Activated CD8-positive, alpha-beta memory T cell treated with anti-CD3 and anti-CD28 coated beads for 48 hours (primary cell): Measurements from ENCODE around the gene GFRA1.

Experiments
- DNase-seq, 3 experiments: peaks; one replicate each; pipeline ENCODE4 v3.0.0-alpha.2; 2020; ENCODE audit warnings: low read depth in 2 of 3, low spot score in 2 of 3

GFRA1 gene

DNA sequence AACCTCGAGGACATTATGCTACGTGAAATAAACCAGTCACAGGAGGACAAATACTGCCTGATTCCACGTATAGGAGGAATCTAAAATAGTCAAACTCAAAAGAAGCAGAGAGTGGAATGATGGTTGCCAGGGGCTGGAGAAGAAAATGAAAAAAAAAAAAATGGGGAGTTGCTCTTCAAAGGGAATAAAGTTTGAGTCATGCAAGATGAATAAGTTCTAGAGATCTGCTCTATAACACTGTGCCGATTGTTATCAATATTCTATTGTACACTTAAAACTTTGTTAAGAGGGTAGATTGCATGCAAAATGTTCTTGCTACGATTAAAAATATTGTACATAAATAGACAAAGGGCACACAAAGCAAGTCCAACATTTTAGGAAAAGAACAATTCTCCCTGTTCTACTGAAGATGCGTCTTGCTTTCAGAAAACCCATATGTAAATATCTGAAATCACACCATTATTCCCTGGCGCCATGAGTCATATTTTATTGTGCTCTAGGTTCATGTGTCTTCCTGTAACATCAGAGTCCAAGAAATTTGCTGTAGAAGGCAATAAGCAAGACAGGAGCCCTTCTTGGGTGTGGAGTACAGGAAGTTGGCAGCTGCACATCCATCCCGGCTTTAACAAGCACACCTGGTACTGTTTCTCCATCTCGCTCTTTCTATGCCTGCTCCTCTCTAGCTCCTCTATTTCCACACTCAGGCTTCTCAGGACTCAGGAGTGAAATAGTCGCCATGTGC lies 145.9 kb downstream of the GFRA1 start:
- no peak for DNase-seq

DNA sequence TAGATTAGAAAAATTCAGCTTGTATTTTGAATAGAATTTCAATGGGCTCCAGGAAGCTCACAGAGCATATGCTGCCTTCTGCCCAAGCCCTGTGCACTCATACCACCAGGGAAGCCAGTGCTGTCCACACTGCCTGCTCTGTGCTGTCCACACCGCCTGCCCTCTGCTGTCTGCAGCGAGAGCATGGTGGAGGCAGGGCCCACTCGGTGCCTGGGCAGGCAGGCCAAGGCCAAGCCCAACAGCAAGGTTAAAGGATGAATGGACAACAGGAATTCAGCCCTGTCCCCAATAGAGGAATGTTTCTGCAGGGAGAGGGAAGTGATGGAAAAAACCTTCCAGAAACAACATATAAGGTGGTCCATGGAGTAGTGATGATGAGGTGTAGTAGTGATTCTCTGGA lies 146.8 kb downstream of the GFRA1 start:
- no peak for DNase-seq

DNA sequence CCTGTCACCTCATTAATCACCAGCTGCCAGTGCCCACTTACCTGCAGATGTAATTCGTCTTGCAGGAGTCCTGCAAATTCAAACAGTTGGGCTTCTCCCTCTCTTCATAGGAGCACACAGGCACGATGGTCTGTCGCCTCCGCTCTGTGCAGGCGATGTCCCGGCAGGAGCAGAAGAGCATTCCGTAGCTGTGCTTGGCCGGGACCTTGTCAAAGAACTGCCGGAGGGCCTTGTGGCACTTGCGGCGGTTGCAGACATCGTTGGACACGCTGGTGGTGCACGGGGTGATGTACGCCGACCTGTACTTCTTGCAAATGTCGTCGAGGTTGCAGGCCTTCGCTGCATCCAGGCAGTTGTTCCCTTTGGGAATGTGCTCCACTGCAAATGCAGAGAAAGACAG lies 147.8 kb downstream of the GFRA1 start:
- DNase-seq: no peak

DNA sequence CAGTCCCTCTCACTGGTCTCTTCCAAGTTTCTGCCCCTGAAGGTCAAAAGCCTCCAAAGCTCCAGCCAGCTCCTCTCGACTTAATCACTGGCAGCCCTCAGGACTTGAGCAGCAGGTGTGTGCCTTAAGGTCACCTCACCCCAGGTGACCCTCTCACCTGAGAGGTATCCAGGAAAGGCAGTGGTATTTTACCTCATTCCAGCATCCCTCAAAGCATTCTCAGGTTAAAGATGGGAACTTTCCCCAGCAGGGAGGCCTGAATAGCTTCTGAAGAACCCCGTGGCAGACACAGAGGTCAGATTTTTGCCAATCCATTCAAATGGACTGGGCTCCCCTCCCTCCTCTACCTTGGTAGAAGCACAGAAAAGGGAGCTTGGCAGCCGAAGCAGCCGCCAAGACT lies 148.2 kb downstream of the GFRA1 start:
- DNase-seq: no peak

DNA sequence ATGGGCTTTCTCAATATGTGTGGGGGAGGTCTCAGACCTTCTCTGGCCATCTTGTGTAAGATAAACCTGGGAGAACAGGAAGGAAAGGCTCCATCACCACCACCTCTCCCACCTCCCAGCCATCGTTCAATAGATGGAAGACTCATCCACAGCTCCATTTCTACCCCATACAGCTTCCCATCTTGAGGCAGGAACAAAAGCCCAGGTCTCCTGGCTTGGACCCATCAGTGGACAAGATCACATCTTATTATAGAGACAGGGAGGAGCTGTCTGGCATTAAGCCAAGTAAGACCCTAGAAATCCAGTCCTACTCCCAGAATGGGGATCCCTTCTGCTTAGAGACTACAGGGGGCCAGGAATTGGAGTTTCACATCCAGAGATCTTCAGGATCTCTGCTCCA lies 150.3 kb downstream of the GFRA1 start:
- no peak for DNase-seq

DNA sequence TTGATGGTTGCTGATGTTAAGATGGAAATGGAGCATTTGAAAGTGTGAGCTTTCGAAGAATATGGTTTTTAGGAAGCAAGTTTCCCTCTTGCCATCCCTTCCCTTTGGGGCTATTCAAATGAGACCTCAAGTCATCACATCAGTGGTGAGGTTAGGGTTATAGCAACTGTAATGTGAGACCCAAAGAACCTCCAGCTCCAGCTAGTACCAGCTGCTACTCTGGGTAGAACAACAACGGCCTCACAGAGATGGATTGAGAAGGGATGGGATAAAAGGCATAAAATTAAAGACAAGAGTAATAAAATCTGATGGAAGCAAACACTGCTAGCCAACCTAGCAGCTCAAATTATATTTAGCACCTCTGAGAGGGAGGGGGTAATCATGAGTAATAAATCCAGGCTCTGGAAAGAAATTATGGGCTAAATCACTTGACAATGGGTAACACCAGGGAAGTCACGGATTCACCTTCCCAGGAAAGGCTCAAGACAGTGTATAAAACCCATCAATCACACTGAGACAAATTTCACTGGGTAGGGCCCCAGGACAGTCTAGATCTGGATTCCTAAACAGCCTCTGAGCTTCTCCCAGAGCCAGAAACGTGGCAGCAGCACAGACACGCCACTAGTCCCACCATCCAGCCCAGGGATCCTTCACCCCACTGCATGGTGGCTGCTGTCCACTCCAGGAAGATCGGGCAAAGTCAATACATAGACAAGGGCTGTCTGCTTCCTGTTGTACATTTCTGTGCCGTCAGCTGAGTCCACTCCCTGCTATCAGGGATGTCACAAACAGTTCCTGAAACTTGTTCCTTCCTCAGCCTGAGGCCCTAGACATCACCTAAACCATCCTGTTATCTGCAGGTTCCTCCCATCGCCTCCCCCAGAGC lies 151.1 kb downstream of the GFRA1 start:
- no peak for DNase-seq

DNA sequence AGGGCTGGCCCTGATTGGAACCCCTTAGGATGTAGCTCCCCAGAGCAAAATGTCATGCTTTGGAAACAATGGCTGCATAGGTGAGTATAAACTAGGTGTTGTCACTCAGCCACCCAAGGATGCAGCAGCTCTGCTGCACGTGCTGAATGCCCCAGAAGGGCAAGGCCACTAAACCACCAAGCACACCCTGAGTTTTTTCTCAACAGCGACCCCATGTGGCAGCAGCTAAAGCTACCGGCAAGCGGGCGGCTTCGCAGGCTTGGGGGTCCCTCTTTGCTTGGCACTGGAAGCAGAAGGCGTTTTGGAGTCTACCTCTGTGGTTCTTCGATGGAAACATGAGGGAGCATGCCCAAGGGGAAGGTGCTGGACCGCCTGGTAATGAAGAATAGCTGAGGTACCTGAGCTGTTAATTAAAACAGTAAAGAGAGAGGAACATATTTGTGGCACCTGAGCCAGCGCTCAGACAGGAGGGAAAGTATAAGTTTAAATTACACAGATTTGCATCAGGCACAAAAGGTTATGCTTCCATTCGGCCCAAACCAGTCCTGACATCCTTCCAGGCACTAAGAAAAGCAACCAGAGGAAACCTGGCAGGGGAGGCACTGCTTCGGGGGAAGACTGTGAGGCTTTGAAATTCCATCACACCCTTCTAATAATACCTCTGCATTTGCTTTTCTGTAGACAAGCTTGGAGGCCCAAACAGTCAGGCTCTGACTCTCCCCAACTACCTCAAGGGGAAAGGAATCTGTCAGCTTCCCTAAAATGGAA lies 152.1 kb downstream of the GFRA1 start:
- no peak for DNase-seq

DNA sequence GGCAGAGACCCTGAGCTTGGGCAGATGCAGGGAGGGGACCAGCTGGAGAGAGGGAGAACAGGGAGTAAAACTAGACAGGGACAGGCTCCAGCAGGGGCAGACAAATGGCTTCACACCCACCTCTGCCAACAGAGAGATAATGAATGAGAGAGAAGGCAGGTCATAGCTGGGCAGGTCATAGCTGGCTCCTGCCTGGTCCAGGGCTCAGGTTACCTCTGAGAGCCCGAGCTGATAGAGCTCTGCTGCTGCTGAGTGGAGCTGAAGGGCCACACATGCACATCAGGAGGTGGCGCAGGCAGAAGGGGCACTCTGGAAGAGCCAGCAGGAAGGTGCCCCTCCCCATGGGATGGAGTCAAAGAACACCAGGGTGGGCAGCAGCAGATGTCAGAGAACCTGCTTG lies 154.2 kb downstream of the GFRA1 start:
- DNase-seq: no peak

DNA sequence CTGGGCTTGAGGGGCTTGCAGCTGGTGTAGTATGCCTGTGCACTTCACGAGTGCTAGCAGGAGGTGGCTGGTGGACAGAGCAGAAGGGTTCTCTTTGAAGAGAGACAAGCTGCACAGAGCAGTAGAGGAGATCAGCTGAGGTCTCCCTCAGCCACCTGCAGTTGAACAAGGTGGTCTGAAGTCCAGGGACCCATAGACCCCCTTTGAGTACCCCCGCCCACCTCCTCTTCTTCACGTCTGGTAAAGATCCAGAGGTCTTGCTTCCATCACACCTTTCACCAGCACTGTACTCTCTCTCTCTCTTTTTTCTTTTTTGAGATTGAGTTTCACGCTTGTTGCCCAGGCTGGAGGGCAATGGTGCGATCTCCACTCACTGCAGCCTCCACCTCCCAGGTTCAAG lies 157.2 kb downstream of the GFRA1 start:
- no peak for DNase-seq

DNA sequence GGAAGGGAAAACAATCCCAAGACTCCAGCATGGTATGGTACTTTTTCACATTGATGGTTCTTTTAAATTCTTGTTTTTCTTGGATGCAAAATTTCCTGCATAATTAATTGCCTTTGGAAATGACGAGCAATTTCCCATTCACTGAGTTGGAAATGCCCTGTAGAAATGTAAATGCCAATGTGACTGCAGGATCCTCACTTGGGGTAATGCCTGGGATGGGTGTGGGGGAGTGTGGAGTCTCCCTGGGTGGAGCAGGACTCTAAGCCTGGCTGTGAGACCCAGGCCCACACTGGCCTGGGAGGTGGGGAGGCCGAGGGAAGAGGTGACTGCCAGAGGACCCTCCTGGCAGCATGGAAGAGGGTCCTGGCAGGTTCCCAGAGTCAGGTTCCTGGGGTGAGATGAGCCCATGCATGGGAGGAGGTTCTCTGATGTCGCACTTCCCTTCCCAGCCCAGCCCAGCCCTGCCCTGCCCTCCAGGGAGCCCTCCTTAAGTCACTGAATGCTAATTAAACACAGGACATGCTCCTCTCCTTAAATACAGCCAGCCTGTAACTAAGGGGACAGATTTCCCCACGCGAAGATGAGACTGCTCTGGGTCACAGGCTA lies 157.9 kb downstream of the GFRA1 start:
- DNase-seq: no peak

DNA sequence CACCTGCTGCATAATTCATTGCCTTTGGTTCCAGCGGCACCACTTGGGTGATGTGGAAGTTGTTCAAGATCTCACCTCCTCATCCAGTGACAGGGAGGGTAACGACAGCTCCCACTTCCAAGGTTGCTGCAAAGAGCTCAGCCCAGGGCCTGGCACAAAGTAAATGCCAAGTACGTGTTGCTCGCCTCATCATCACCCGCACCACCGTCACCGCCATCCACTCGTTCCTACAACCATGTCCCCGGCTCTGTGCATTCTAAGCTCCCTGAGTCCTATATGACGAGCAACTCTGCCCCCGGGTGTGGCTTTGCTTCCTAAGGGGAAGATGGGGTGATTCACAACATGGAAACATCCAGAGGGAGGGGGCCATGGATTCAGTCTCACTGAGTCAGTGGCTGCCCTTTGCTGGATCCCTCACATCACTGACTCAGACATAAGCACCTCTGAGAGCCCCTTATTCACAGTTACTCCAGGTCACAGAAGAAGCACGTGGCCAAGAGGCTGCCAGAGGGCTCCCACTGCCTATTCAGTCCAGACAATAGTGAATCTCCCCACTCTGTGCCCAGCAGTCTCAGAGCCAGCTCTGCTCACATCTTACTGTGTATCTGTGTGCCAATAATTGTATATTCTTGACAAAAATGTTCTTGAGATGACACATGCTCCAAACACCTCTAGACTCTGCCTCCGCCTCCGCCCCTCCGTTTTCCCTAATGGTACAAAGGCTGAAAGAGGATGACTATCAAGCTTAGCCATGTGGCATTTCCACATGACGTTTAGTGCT lies 159.1 kb downstream of the GFRA1 start:
- DNase-seq: no peak

DNA sequence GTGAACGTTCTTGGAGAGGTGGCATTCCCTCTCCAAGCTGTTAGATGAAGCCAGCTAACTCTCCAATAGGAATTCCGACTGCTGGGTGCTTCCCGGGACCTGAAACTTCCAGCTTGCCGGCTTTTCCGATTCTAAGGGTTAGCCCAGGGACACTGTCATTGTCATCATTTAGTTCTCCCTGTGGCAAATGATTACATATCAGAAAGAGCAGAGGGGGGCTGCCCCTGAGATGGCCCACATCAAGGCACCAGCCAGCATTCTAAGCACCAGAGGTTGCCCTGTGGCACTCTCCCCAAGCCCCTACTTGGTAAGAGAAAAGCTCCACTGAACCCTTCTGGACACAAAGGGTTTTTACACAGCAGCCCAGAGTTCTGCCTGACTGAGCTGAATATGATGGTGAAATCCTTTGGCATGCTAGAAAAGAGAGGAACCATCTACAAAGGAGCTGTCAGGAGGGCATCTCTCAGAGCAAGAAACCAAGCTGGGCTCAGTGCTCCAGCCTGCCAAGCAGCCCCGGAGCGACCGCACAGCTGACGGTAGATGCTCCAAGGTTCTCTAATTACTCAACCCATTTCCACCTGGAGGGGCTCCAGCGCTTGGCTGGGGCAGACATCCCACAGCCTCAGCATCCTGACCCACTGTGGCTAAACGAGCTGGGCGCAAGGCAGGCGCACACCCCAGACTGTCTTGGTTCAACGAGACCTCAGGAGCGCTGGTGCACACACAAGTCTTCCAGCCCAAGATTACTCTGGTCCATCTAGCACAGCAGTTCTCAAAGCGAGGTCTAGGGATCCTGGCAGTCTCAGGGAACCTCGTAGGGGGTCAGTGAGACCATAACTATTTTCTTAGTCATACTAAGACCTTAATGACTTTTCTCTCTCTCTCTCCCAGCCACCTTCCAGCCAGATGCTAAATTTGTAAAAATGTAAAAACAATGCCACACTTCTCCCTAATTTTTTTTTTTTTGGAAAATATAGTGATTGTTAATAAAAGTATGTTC lies 160.5 kb downstream of the GFRA1 start:
- no peak for DNase-seq

DNA sequence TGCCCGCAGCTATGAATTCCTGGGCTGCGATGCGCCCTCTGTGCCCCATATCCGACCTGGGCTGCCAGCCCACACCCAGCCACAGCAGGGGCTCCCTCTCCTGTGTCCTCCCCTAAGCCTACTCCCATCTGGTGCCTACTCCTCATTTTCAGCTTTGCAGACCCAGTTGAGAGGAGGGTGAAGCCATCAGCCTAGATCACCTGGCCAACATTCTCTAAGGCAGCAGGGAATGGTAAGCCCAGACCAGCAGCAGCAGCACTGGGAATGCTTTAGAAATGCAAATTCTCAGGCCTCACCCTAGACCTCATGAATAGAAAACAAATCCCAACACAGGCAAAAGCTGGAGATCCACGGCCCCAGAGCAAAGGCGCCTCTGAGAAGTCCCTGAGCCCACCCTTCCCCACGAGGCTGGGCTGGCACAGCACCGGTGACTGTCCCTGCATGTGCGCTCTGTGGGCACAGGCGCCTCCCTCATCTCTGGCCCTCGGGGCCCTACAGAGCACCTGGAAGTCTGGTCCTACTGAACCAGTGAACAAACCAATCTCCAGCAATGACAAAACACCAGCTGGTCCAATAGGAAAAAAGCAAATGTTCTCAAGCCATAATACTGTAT lies 161.4 kb downstream of the GFRA1 start:
- DNase-seq: no peak

DNA sequence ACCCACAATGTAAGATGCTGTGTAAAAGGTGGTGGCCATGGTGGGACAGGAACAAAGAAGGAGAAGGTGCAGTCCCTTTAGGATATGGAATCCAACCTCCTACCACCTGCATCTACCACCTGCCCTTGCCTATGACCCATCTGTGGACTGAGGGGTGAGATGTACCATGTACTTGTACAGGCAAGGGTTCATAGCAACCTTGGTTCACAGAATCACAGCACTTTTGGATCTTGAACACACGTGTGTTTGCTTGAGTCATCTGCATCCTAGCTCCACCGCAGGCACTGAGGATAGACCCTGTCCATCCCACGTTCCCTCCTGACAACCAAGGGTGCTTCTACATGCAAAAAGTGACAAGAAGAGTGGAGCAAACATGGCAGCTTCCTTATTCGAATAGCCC lies 162.3 kb downstream of the GFRA1 start:
- DNase-seq: no peak

DNA sequence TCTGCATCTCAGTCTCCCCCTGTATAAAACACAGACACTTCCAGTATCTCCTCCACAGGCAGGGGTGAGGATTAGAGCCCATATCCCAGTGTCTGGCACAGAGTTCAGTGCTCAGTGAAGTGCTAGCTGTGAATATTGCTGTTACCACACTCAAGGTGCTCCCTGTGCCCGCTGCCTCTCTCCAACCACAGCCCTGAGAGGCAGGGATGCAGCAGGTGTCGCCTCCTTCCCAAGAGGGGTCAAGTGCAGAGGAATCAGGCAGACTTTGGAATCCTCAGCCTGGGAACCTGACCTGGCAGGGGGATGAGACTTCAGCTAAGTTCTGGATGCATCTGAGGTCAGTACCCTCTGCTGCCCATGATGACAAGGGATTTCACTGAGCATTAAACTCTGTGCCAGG lies 163.1 kb downstream of the GFRA1 start:
- DNase-seq: no peak

DNA sequence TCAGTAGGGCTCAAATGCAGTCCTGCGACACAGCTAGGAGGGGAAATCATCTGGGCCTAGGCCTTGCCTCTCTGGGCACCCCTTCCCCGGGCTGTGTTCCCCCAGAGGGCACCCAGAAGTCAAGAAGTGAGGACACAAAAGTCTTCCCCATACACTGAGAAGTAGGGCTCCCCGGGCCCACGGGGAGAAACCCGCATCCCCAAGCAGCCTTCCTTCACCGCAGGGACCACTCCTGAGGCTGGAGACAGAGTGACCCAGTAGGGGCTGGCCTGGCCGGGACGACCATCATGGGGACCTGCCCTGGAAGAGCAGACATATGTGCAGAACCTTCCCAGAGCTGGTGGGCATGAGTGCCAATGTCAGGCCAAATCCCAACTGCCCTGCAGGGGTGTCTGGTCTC lies 163.5 kb downstream of the GFRA1 start:
- DNase-seq: no peak

DNA sequence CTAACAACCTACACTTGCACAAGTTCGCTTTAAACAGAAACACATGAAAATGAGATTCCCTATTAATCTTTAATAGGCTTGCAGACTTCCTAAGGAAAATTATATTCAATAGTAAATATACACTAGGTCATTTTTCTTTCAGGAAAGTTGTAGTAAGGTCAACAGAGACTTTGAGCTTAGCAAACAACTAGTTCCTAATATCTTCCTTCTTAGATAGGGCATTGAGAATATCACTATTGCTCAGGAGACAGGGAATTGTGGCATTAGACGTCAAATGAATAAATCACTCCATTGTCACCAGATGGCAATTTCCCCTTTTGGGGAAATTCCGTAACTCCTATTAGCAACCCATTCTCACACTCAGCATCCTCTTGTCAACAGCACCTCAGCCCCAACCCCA lies 164.9 kb downstream of the GFRA1 start:
- DNase-seq: no peak

DNA sequence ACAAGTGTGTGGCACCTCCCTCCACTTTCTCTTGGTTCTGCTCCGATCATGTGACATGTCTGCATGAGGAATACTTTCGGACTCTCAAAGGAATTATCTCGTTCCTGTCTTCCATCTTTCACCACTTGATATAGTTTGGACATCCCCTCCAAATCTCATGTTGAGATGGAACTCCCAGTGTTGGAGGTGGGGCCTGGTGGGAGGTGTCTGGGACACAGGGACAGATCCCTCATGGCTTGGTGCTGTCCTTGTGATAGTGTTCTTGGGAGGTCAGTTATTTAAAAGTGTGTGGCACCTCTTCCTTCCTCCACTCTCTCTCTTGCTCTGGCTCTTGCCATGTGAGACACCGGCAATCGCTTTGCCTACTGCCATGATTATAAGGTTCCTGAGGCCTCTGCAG lies 166.4 kb downstream of the GFRA1 start:
- no peak for DNase-seq

DNA sequence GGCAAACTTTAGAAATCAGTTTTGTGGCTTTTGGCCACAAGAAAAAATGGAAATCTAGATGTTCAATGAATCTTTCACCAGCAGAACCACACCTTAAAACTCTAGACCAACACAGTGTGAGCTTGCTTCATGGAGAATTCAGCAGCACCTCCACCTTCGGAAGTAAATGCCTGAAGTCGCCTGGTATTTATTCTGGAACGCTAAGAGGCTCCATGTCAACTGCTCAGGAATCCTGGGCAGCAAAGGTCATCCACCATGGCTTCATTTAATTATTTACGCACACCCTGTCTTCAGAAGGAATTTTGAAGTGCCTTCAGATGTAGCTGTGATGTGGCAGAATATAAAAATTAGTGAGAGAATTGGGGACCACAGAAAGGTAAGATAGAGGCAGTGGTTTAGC lies 167.7 kb downstream of the GFRA1 start:
- no peak for DNase-seq
